Activated CD8-positive, alpha-beta T cell treated with anti-CD3 and anti-CD28 coated beads, Interleukin-2, amount 10 ng/mL, durations not matched to agents 7 days and 5 days (primary cell): Measurements from ENCODE around the gene RIMS1. TPM values are rescaled to one million over a fixed set of nuclear protein-coding genes. Genes with fewer than 3 reads are reported as not detected.

Experiments used
- ATAC-seq: fragments of 150-1000 bp; cut with Tn5 transposase; one replicate; pipeline ENCODE4 v1.10.0; 2021; ENCODE audit warnings: moderate library complexity
- CTCF ChIA-PET: fragments of 350-600 bp; sonication (Branson Sonifier 250); formaldehyde crosslinking; loops from one replicate; lab custom pipeline; 2021; ENCODE audit warnings: antibody characterized with exemption; lab: Charles Lee
- POLR2A ChIA-PET: fragments of 350-600 bp; sonication (Branson Sonifier 250); formaldehyde crosslinking; loops from one replicate; lab custom pipeline; 2021; ENCODE audit warnings: antibody characterized with exemption; lab: Charles Lee
- DNase-seq: peaks from one replicate; pipeline ENCODE4 v3.0.0-alpha.2; 2020
- H3K27ac Mint-ChIP-seq: one replicate; pipeline ENCODE4 v1.8.0; 2021; ENCODE audit warnings: mild to moderate bottlenecking, mixed read lengths
- H3K27me3 Mint-ChIP-seq: one replicate; pipeline ENCODE4 v1.8.0; 2021; ENCODE audit warnings: low read depth, mixed read lengths
- H3K36me3 Mint-ChIP-seq: one replicate; pipeline ENCODE4 v1.8.0; 2021; ENCODE audit warnings: low read depth, mixed read lengths
- H3K4me1 Mint-ChIP-seq: one replicate; pipeline ENCODE4 v1.8.0; 2021; ENCODE audit warnings: low read depth, mixed read lengths
- H3K4me3 Mint-ChIP-seq: one replicate; pipeline ENCODE4 v1.8.0; 2021; ENCODE audit warnings: mild to moderate bottlenecking, mixed read lengths
- H3K9me3 Mint-ChIP-seq: one replicate; pipeline ENCODE4 v1.8.0; 2022; ENCODE audit warnings: mixed read lengths; ENCODE audit not compliant: insufficient read depth
- total RNA-seq, 2 experiments: library from RNA; stranded (reverse); gene quantifications; one replicate each; pipeline ENCODE4 v1.2.3, GENCODE V29; 2021

The RIMS1 gene
- total RNA-seq, 2 experiments from 2014 or later = not detected

- no peak for DNase-seq
- no peaks in the 10 kb centered on the region for H3K4me1 Mint-ChIP-seq
- ATAC-seq = no peak
- H3K4me3 Mint-ChIP-seq = no peak overlapping the region
- no peaks in the 10 kb centered on the region for H3K9me3 Mint-ChIP-seq
- H3K36me3 Mint-ChIP-seq = no peaks in the 10 kb centered on the region
- no peak overlapping the region for H3K27ac Mint-ChIP-seq
- no peaks in the 10 kb centered on the region for H3K27me3 Mint-ChIP-seq
- CTCF ChIA-PET = no interaction called here
- POLR2A ChIA-PET = no interaction called here
Measured at GRCh38 chr6:72130327-72130726, 244.0 kb downstream of the RIMS1 start.

GRCh38 chr6:72132427-72132826 lies 246.1 kb downstream of the RIMS1 start:
- H3K4me1 Mint-ChIP-seq = no peaks in the 10 kb centered on the region
- ATAC-seq (no peak), DNase-seq (no peak)
- no peaks in the 10 kb centered on the region for H3K9me3 Mint-ChIP-seq
- H3K27ac Mint-ChIP-seq = no peak overlapping the region
- no peak overlapping the region for H3K4me3 Mint-ChIP-seq
- ChIA-PET CTCF (no interaction called here), POLR2A (no interaction called here)
- no peaks in the 10 kb centered on the region for H3K36me3 Mint-ChIP-seq
- no peaks in the 10 kb centered on the region for H3K27me3 Mint-ChIP-seq

- DNase-seq = no peak
- Mint-ChIP-seq H3K4me3 (no peak overlapping the region), H3K36me3 (no peaks in the 10 kb centered on the region), H3K4me1 (no peaks in the 10 kb centered on the region), H3K27ac (no peak overlapping the region), H3K9me3 (no peaks in the 10 kb centered on the region), H3K27me3 (no peaks in the 10 kb centered on the region)
- ChIA-PET POLR2A (no interaction called here), CTCF (no interaction called here)
- ATAC-seq = no peak
Measured at GRCh38 chr6:72132851-72133250, 246.5 kb downstream of the RIMS1 start.

- CTCF ChIA-PET = no interaction called here
- POLR2A ChIA-PET = no interaction called here
Measured at GRCh38 chr6:72133324-72133723, 247.0 kb downstream of the RIMS1 start.

GRCh38 chr6:72140795-72141194 lies 254.4 kb downstream of the RIMS1 start:
- ChIA-PET POLR2A (no interaction called here), CTCF (no interaction called here)
- no peaks in the 10 kb centered on the region for H3K27me3 Mint-ChIP-seq
- no peaks in the 10 kb centered on the region for H3K36me3 Mint-ChIP-seq
- H3K27ac Mint-ChIP-seq = no peak overlapping the region
- DNase-seq (no peak), ATAC-seq (no peak)
- H3K4me3 Mint-ChIP-seq = no peak overlapping the region
- no peaks in the 10 kb centered on the region for H3K4me1 Mint-ChIP-seq
- H3K9me3 Mint-ChIP-seq = no peaks in the 10 kb centered on the region

More at GRCh38 chr6:72133324-72133723, 247.0 kb downstream of the RIMS1 start:
- Mint-ChIP-seq H3K27me3 (no peaks in the 10 kb centered on the region), H3K36me3 (no peaks in the 10 kb centered on the region), H3K27ac (no peak overlapping the region), H3K4me3 (no peak overlapping the region), H3K4me1 (no peaks in the 10 kb centered on the region), H3K9me3 (no peaks in the 10 kb centered on the region)
- DNase-seq (no peak), ATAC-seq (no peak)

GRCh38 chr6:72149715-72150114 lies 263.4 kb downstream of the RIMS1 start:
- no peak for ATAC-seq
- no peaks in the 10 kb centered on the region for H3K36me3 Mint-ChIP-seq
- H3K4me1 Mint-ChIP-seq = no peaks in the 10 kb centered on the region
- H3K27me3 Mint-ChIP-seq = no peaks in the 10 kb centered on the region
- no peak for DNase-seq
- CTCF ChIA-PET = no interaction called here
- POLR2A ChIA-PET = no interaction called here
- no peak overlapping the region for H3K27ac Mint-ChIP-seq
- no peak overlapping the region for H3K4me3 Mint-ChIP-seq
- H3K9me3 Mint-ChIP-seq = peaks cover 9% of the 10 kb centered on the region

GRCh38 chr6:72151742-72152141 lies 265.4 kb downstream of the RIMS1 start:
- no peak for DNase-seq
- Mint-ChIP-seq H3K36me3 (no peaks in the 10 kb centered on the region), H3K4me3 (no peak overlapping the region), H3K27ac (no peak overlapping the region), H3K4me1 (no peaks in the 10 kb centered on the region), H3K9me3 (peaks cover 7% of the 10 kb centered on the region), H3K27me3 (no peaks in the 10 kb centered on the region)
- CTCF ChIA-PET = no interaction called here
- no peak for ATAC-seq
- POLR2A ChIA-PET = no interaction called here

- DNase-seq = no peak
Measured at GRCh38 chr6:72175916-72176315, 289.6 kb downstream of the RIMS1 start.

GRCh38 chr6:72182337-72183246 lies 296.2 kb downstream of the RIMS1 start:
- peak; percentile 49 for ATAC-seq
- H3K4me3 Mint-ChIP-seq = no peak overlapping the region
- CTCF ChIA-PET = no interaction called here

More at GRCh38 chr6:72175916-72176315, 289.6 kb downstream of the RIMS1 start:
- Mint-ChIP-seq H3K27ac (no peak overlapping the region), H3K4me1 (no peaks in the 10 kb centered on the region), H3K36me3 (no peaks in the 10 kb centered on the region), H3K27me3 (peaks cover 6% of the 10 kb centered on the region), H3K9me3 (no peaks in the 10 kb centered on the region), H3K4me3 (no peak overlapping the region)
- ChIA-PET POLR2A (no interaction called here), CTCF (no interaction called here)
- ATAC-seq = no peak

GRCh38 chr6:72203983-72204382 lies 317.6 kb downstream of the RIMS1 start:
- Mint-ChIP-seq H3K9me3 (no peaks in the 10 kb centered on the region), H3K4me3 (no peak overlapping the region), H3K27me3 (no peaks in the 10 kb centered on the region), H3K36me3 (no peaks in the 10 kb centered on the region), H3K27ac (no peak overlapping the region), H3K4me1 (no peaks in the 10 kb centered on the region)
- CTCF ChIA-PET = no interaction called here
- no peak for ATAC-seq
- no peak for DNase-seq
- POLR2A ChIA-PET = no interaction called here

More at GRCh38 chr6:72182337-72183246, 296.2 kb downstream of the RIMS1 start:
- Mint-ChIP-seq H3K4me1 (peaks cover 7% of the 10 kb centered on the region), H3K27me3 (peaks cover 27% of the 10 kb centered on the region), H3K9me3 (no peaks in the 10 kb centered on the region), H3K36me3 (no peaks in the 10 kb centered on the region), H3K27ac (no peak overlapping the region)
- POLR2A ChIA-PET = no interaction called here
- no peak for DNase-seq

- no peaks in the 10 kb centered on the region for H3K4me1 Mint-ChIP-seq
- no peak overlapping the region for H3K4me3 Mint-ChIP-seq
- CTCF ChIA-PET = no interaction called here
- H3K36me3 Mint-ChIP-seq = no peaks in the 10 kb centered on the region
- H3K9me3 Mint-ChIP-seq = no peaks in the 10 kb centered on the region
- POLR2A ChIA-PET = no interaction called here
- no peak for ATAC-seq
- H3K27me3 Mint-ChIP-seq = no peaks in the 10 kb centered on the region
- H3K27ac Mint-ChIP-seq = no peak overlapping the region
- DNase-seq = no peak
Measured at GRCh38 chr6:72205500-72205899, 319.1 kb downstream of the RIMS1 start.

GRCh38 chr6:72206606-72207005 lies 320.3 kb downstream of the RIMS1 start:
- no peak for DNase-seq
- H3K27me3 Mint-ChIP-seq = no peaks in the 10 kb centered on the region
- no peaks in the 10 kb centered on the region for H3K36me3 Mint-ChIP-seq
- ATAC-seq = no peak
- POLR2A ChIA-PET = no interaction called here
- no peaks in the 10 kb centered on the region for H3K4me1 Mint-ChIP-seq
- H3K9me3 Mint-ChIP-seq = no peaks in the 10 kb centered on the region
- no peak overlapping the region for H3K27ac Mint-ChIP-seq
- H3K4me3 Mint-ChIP-seq = no peak overlapping the region
- CTCF ChIA-PET = no interaction called here
